ENCODE data around the gene PEX5.

- TF ChIP-seq, protein P1, sequence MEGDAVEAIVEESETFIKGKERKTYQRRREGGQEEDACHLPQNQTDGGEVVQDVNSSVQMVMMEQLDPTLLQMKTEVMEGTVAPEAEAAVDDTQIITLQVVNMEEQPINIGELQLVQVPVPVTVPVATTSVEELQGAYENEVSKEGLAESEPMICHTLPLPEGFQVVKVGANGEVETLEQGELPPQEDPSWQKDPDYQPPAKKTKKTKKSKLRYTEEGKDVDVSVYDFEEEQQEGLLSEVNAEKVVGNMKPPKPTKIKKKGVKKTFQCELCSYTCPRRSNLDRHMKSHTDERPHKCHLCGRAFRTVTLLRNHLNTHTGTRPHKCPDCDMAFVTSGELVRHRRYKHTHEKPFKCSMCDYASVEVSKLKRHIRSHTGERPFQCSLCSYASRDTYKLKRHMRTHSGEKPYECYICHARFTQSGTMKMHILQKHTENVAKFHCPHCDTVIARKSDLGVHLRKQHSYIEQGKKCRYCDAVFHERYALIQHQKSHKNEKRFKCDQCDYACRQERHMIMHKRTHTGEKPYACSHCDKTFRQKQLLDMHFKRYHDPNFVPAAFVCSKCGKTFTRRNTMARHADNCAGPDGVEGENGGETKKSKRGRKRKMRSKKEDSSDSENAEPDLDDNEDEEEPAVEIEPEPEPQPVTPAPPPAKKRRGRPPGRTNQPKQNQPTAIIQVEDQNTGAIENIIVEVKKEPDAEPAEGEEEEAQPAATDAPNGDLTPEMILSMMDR (IDR thresholded peaks at IDR 0.05 in 4 of 5, conservative IDR thresholded peaks at IDR 0.05 in 1 of 5): no peak
- no peak for TF ChIP-seq POLR2A (IDR thresholded peaks at IDR 0.05)
Observed at GRCh38 chr12:7154042-7154441, 35.4 kb upstream of the PEX5 start.
